GOT3 (cell line): ENCODE measurements around the gene SNORC.

Source experiments
- DNase-seq: peaks from one replicate; lab custom pipeline; 2025; ENCODE audit warnings: mixed read lengths; lab: John Stamatoyannopoulos, UW

Gene SNORC

GRCh38 chr2:232882505-232883115 is 12.5 kb downstream of the SNORC start:
- DNase-seq: no peak

DNA sequence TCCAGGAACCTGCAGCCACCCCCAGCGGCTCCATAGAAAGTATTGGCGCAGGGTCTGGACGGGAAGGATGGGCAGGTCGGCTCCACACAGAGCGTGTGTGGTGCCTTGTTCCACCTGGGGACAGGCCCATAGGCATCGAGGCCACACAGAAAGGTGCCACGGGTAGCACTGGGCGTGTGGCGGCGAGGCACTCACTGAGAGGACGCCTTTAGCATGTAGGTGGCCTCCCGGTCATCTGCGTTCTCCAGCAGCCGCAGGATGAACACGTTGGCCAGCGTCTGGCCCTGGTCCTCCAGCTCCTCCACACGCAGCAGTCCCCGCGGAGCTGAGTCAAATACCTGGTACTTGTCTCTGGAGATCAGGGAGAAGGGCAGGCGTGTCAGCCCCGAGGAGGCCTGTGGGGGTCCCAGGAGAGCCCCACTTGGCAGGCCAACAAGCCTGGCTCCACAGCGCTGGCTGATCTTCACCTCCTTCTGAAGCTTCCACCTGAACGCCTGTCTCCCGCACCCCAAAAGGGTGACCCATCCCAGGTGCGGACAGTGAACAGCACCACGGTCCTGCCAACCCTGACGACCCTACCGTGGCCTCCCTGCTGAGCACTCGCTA is 13.2 kb downstream of the SNORC start:
- no peak for DNase-seq

GRCh38 chr2:232884001-232884421 is 13.9 kb downstream of the SNORC start:
- DNase-seq: no peak

- no peak for DNase-seq
Measured at GRCh38 chr2:232884549-232885263, 14.6 kb downstream of the SNORC start.

- DNase-seq: no peak
Measured at GRCh38 chr2:232885264-232885961, 15.3 kb downstream of the SNORC start.

DNA sequence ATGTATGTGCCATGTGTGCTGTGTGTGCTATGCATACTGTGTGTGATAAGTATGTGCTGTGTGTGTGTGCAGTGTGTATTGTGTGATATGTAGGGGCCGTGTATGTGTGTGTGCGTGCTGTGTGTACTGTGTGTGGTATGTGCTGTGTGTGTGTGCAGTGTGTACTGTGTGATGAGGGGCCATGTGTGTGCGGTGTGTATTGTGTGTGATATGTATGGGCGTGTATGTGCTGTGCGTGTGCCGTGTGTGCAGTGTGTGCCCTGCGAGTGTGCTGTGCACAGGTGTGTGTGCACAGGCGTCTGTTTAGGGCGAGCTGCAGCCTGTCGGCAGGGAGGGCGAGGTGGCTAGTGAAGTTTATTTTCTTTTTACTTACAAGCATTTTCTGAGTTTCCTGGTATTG is 16.1 kb downstream of the SNORC start:
- DNase-seq: no peak

DNA sequence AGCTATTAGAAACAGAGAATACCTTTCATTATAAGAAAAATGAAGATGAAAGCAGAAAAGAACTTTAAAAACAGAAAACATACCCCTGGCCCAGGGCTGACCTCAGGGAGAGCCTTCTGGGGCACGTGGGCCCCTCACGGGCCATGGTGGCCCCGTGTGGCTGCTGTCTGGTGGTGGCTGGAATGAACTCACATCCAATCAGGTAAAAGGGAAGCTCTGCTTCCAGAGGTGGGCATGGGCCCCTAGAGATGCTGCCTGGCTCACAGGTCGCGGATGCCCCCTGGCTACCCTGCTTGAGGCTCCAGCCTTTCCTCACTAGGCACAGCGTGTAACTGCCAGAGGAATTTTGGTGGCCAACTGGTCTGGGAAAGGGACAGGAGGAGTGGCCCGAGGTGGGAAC is 16.6 kb downstream of the SNORC start:
- DNase-seq: no peak

GRCh38 chr2:232887171-232887850 is 17.2 kb downstream of the SNORC start:
- DNase-seq: no peak

- no peak for DNase-seq
Measured at GRCh38 chr2:232888099-232888836, 18.2 kb downstream of the SNORC start.

DNA sequence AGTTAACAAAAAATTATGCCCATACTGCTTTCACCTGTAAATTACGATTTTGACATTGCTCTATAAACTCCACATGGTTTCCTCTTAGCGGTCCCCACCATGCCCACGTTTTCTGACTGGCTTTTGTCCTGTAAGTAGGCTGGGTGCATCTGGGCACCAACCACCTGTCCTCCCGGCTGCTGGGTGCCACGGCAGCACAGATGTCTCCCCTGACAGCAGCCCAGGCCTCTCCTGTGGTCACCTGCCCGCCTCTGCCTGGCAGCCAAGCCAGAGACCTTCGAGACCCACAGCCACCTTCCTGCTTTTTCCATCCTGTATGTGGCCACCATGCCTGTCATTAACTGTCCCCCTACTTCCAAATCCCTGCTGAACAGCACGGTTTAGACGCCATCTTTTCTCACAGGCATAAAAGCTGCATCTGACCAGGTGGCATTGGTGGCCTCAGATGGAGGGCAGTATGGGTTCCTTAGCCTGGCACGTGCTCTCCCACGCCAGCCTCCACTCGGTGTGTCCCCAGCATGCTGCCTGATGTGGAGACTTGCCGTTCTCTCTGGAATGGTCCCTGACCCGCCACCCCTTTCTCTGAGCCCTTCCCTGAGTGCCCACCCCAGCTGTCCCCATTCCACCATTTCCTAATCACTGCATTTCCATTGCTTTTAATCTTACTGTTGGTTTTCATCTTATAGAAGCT is 18.9 kb downstream of the SNORC start:
- DNase-seq: no peak

GRCh38 chr2:232889876-232890401 is 19.9 kb downstream of the SNORC start:
- no peak for DNase-seq

- no peak for DNase-seq
Measured at GRCh38 chr2:232890536-232890895, 20.5 kb downstream of the SNORC start.

DNA sequence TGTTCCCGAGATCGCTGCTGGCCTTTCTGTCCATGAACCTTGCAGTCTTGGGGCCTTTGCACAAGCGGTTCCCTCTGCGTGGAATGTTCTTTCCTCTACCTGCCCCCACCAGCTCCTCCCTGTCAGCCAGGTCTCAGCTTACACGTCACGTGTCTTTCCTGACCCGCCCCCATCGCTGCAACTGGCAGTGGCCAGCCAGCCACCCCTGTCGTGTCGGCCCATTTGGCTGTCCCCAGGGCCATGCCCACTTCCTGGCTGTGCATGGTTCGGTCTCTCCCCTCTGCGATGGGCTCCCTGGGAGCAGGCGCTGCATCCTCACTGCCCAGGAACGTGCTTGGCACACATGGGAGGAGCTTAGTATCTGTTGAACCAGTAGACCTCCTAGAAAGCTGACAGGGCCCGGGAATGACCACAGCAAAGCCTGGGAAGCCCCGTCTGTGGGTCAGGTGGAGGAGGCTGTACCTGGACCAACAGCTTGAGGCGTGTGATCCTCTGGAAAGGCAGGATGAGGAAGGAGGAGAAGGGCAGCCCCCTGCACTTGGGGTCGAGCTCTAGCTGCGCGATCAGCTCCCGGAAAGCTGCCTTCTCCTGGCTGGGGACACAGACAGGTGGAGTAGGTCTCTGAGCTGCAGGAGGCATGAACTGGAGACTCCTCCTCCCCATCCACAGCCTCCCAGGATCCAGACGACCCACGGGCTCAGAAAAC is 21.0 kb downstream of the SNORC start:
- no peak for DNase-seq

- DNase-seq: no peak
Measured at GRCh38 chr2:232891621-232892071, 21.6 kb downstream of the SNORC start.

GRCh38 chr2:232892221-232892620 is 22.2 kb downstream of the SNORC start:
- DNase-seq: no peak

DNA sequence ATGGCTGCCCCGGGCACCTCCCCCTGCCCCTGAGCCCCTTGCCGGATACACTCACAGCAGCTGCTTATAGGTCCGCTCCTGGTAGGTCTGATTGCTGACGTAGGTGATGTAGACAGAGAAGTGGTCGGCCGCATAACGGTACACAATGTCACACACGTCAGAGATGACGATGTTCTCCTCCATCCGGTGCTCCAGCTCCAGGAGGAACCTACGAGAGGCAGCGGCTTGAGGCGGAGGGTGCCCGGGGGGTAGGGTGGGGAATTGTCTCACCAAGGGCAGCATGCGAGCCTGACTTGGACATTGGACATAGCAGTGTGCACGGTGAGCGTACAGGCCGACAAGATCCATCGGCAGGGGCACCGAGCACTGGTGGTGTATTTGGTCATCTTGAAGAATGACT is 22.8 kb downstream of the SNORC start:
- DNase-seq: no peak

- DNase-seq: no peak
Measured at GRCh38 chr2:232893834-232894233, 23.8 kb downstream of the SNORC start.

DNA sequence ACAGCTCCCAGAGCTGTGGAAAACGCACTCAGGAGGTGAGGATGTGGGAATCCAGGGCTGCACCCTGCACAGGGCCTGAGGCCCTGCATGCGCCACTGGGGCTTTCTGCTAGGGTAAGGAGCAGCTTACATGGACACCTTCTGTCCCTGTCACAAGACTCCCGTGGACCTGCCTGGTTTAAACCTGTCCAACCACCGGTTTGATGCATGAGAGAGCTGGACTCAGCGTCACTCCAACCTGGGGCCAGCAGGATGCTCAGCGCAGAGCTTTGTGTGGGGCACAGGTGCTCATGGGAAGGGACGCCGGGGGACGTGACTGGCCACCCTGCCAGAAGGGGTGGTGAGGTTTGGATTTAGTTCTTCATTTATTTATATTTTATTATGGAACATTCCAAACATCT is 24.2 kb downstream of the SNORC start:
- no peak for DNase-seq

- no peak for DNase-seq
Measured at GRCh38 chr2:232894746-232895145, 24.7 kb downstream of the SNORC start.

GRCh38 chr2:232896111-232896510 is 26.0 kb downstream of the SNORC start:
- no peak for DNase-seq
